GM21528 (cell line): Measurements from ENCODE around the gene COL1A1.
A peak's percentile ranks its signal among the peaks of the same experiment; 100 is the strongest.

Source experiments
- ATAC-seq: cut with Tn5 transposase; IDR thresholded peaks from one replicate; pipeline ENCODE4 v1.9.1; 2021; ENCODE audit warnings: mild to moderate bottlenecking, moderate library complexity; ENCODE audit not compliant: unreplicated experiment, low FRiP score

COL1A1 gene

DNA sequence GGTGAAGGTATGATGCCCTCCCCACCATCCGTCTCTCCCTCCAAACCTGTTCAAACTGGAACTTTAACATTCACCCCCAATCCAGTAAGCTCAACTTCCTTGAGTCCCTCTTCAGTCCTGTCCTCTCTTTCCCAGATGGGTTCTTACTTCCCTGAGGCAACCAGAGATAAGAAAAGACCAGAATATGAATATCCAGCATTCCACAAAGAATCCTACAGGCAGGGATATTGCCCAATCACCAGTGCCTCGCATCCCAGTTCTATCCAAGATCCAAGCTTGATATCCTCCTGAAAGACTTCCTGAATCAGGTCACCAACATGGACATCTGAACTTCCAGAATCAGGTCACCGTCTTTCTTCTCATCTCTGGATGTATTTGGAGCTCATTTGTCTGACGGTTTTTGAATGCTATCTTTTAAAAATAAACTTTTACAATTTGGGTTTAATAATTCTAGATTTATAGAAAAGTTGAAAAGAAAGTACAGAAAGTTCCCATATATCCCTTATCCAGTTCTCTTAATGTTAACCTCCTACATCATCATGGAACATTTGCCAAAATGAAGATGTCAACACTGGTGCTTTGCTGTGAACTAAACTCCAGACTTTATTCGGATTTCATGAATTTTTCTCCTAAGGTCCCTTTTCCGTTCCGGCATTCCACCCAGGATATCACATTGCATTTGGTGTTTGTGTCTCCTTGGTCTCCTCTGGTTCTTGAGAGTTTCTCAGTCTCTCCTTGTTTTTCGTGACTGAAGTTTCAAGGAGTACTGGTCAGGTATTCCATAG is 13.7 kb upstream of the COL1A1 start:
- ATAC-seq: no peak

- ATAC-seq: peak; percentile 64
Observed at GRCh38 chr17:50213026-50214022, 11.9 kb upstream of the COL1A1 start.

- ATAC-seq: no peak
Observed at GRCh38 chr17:50212121-50212843, 10.9 kb upstream of the COL1A1 start.

DNA sequence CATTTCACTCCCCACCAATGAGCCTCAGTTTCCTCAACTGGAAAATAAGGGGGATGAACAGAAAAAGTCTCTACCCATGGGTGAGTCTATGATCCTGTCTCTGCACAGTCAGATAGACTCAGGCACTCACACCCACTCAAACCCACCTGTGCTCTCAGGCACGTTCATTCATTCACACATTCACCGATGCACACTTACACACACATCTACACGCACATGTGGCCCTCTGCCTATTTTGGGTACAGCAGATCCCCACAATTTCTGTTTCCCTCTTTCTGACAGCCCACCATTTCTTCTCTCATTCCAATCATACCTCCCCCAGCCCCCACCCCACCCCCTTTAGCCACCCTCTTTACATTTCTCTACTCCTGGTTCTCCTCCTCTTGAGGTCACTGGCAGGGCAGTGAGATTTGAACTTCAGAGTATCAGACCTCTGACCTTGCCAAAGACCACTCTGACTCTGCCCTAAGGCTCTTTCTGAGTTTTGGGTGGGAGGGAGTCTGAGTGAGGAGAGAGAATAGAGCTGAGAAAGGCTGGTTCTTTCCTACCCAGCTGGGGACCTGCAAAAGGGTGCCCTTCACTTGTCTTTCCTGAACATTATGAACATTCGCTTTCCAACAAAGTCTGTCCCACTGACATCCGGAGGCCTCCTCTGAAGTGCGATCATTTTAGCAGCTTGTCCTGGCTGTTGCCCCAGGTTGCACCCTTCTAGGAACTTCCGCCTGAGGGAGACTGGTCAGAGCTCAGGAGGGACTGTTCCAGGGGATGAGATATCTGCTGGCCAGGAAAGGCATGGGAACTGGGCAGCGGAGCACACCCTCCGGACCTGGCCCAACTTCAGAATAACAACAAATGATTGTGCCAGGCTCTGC is 10.1 kb upstream of the COL1A1 start:
- ATAC-seq: no peak

DNA sequence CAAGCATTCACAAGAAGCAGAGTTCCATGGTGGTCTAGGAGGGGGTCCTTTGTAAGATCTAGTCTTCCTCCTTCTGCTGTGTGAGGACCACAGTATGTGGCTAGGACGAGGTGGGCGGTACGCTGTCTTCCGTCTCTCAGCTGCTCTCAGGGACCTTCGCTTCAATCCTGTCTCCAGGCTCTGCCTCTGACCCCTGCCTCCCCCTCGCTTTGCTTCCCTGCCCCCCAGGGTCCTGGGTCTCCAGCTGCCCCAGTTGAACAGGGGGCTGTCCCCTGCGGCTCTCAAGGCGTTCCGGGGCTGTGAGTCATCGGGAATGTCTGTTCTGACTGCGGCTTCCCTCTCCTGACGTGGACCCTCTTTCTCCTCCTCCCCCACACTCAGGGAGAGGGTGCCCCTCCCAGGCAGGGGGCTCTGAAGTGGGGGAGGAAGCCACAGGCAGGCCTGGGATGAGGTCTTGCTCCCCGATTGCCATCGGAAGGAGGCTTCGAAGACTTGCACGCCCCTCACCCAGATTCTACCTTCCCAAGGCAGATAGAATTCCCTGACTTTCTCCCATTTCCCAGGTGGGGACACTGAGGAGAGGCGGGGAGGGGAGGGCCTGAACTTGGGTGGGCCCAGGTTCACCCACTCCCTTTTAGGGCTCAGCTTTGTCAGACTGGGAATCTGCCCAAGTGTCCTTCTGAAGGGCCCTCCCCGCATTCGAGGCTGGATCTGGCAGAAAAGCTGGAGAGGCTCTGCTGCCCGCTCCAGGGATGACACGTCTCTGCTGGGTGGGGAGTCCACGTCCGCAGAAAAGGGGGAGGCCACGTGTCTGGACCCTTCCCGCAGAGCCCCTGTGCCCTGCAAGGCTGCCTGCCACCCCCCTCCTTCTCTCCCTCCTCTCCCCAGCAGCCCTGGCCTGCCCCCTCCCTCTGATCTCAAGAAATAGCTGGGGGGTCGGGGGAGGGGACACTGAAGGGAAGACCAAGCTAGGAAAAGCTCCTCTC is 9.1 kb upstream of the COL1A1 start:
- ATAC-seq: no peak

- no peak for ATAC-seq
Observed at GRCh38 chr17:50209472-50210239, 8.2 kb upstream of the COL1A1 start.

DNA sequence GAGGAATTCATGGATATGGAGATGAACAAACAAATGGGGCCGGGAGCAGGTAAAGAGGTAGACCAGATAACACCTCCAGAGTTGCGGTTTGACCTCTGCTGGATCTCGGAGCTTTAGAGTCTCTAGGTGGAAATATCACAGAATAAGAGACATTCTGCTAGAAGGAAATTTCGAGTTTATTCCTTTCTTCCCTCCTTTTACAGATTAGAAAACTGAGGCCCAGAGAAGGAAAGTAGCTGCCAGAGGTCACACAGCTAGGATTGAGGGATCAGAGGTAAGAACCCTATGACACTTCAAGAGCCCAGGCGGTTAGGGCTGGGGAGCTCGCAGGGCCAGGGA is 7.7 kb upstream of the COL1A1 start:
- no peak for ATAC-seq

- ATAC-seq: no peak
Observed at GRCh38 chr17:50208611-50209061, 7.2 kb upstream of the COL1A1 start.

DNA sequence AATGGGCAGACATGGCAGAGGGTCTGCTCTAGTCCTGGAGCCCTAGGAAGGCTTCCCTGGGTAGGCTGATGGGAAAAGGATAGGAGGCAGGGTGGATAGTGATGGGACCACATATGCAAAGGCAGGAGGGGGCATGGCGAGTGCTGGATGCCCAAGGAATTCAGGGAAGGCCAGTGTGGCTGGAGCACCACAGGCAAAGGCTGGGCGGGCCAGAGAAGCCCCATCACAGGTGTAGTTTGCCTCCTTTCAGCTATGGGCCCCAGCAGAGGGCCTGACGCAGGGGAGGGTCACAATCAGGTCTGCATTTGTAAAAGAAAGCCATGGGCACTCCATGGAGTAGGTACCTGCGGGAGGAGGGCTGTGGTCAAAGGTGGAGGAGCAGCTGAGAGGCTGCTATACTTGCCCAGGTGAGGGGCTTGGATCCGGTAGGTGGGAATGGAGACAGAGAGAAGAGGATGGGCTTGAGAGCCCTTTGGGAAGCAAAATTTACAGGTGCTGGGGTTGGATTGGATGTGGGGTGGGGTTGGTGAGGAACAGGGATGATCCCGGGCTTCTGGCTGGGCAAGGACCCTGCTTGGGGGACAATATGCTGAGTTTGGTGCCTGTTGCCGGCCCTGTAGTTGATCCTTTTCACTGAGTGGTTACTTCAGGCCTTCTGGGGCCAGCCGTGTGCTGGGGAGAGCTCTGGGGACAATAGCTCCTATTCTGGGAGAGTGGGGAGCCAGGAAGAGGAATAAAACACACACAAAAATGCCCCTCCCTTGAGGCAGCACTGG is 6.5 kb upstream of the COL1A1 start:
- no peak for ATAC-seq

DNA sequence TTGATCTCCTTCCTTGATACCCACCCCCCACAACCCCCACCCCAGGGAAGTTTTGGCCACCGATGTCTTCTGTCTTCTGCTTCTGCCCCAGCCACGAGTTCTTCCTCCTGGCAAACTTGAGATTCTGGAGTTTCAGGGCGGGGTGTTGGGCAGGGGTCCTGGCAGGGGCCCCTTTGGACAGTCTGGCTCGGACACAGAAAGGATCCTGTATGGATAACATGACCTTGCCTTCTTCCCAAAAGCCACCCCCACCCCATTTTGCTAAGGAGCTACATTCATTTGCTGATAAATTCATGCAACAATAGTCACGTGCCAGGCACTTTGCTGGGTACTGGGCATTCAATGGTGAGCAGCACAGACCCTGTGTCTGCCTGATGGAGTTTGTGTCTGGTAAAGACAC is 5.9 kb upstream of the COL1A1 start:
- ATAC-seq: no peak

- ATAC-seq: no peak
Observed at GRCh38 chr17:50206604-50207293, 5.3 kb upstream of the COL1A1 start.

DNA sequence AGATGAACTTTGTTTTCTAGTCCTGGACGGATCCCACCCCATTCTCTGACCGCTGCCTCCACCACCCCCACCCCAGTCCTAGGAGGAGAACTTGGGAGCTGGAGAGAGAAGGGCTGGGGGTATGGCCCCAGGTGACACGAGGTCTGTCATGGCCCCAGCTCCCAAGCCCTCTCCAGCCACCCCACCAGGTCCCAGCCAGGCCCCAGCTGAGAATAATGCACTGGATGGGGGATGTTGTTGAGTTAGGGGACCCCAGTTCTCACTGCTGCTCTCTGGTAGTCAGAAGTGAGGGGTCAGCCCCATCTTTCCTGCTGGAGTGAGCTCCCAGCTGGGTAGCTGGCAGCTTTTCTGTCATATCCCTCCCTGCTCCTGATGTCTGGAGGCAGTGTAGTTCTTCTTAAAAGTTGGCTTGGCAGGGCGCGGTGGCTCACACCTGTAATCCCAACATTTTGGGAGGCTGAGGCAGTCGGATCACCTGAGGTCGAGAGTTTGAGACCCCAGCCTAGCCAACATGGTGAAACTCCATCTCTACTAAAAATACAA is 4.6 kb upstream of the COL1A1 start:
- ATAC-seq: no peak

GRCh38 chr17:50205111-50205962 is 3.9 kb upstream of the COL1A1 start:
- ATAC-seq: no peak

GRCh38 chr17:50204431-50204830 is 3.0 kb upstream of the COL1A1 start:
- ATAC-seq: no peak

DNA sequence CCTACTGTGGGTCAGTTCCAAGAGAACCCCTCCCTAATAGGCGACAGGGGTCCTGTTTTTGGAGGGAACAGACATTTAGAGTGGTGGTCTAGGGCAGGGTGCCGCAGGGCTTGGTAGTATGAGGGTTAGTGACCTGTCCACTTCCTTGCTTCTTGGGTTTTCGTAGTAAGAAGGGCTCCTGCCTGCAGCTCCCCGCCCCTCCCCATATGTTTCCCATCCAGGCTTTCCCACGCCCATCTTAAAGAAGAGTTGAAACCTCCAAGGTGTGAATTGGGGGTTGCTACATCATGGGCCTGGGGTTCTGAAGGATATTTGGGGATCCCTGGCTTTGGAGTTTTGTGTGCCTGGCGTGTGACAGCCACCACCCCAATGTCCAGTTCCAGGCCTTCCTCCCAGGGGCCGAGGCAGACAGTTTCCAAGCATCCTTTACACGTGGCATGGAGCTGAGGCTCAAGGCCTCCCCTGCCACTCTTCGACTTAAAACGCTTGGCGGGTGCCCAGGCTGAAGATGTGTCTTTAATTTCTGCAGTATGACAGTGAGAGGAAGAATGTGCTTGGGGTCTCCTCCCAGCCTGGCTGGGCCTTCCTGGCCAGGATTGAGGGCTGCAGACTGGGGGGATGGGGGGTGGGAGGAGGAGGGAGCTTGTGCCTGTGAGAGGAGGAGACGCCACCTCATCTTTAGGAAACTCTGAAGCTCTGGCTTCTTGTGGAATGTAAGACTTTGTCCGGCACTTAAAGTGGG is 2.3 kb upstream of the COL1A1 start:
- ATAC-seq: no peak
